DOHH2 (cell line): ENCODE results near the gene SDCBP2.

Source experiments
- H3F3A ChIP-seq: fragments of 200-600 bp; sonication (generic), shearing (Covaris generic); 2 replicates; pipeline ENCODE4 v1.6.0; 2016; ENCODE audit warnings: antibody characterized with exemption, mild to moderate bottlenecking; ENCODE audit not compliant: control insufficient read depth, insufficient read depth
- H3K27ac ChIP-seq: fragments of 200-600 bp; sonication (generic); 2 replicates; pipeline ENCODE4 v1.5.1; 2014; ENCODE audit warnings: low read depth, mild to moderate bottlenecking, low read length, moderate library complexity
- H3K27me3 ChIP-seq: fragments of 200-600 bp; sonication (generic); 2 replicates; pipeline ENCODE4 v1.6.1; 2014; ENCODE audit warnings: mild to moderate bottlenecking, low read length, mixed read lengths; ENCODE audit not compliant: control insufficient read depth
- H3K36me3 ChIP-seq: fragments of 200-600 bp; sonication (generic); 2 replicates; pipeline ENCODE4 v1.6.1; 2014; ENCODE audit warnings: mild to moderate bottlenecking, low read length, moderate library complexity, mixed read lengths; ENCODE audit not compliant: control insufficient read depth
- H3K4me1 ChIP-seq: fragments of 200-600 bp; sonication (generic); 2 replicates; pipeline ENCODE4 v1.6.1; 2014; ENCODE audit warnings: mild to moderate bottlenecking, low read length, mixed read lengths; ENCODE audit not compliant: control insufficient read depth
- H3K4me2 ChIP-seq: fragments of 200-600 bp; sonication (generic); 2 replicates; pipeline ENCODE4 v1.6.0; 2014; ENCODE audit warnings: mild to moderate bottlenecking, low read length, moderate library complexity
- H3K4me3 ChIP-seq: fragments of 200-600 bp; sonication (generic); 2 replicates; pipeline ENCODE4 v1.5.1; 2014; ENCODE audit warnings: mild to moderate bottlenecking, low read length, mixed read lengths
- H3K79me2 ChIP-seq: fragments of 200-600 bp; sonication (generic); 2 replicates; pipeline ENCODE4 v1.6.1; 2014; ENCODE audit warnings: mild to moderate bottlenecking, low read length, mixed read lengths; ENCODE audit not compliant: control insufficient read depth
- H3K9me2 ChIP-seq: fragments of 200-600 bp; sonication (generic); replicated peaks from 2 replicates; pipeline ENCODE4 v1.6.1; 2014; ENCODE audit warnings: mild to moderate bottlenecking, low read length, mixed read lengths; ENCODE audit not compliant: control insufficient read depth
- H3K9me3 ChIP-seq: fragments of 200-600 bp; sonication (generic); 2 replicates; pipeline ENCODE4 v1.6.1; 2014; ENCODE audit warnings: antibody characterized with exemption, low read length, mixed read lengths; ENCODE audit not compliant: control insufficient read depth, insufficient read depth
- H4K20me1 ChIP-seq: fragments of 200-600 bp; sonication (generic); 2 replicates; pipeline ENCODE4 v1.6.0; 2014; ENCODE audit warnings: low read depth, mild to moderate bottlenecking, antibody characterized with exemption, low read length, moderate library complexity; ENCODE audit not compliant: control insufficient read depth, insufficient read depth
- CTCF ChIP-seq: fragments of 200-600 bp; sonication (generic); IDR thresholded peaks from one replicate; pipeline ENCODE4 v1.5.1; 2014; ENCODE audit warnings: antibody characterized with exemption, mild to moderate bottlenecking, low read depth, low read length; ENCODE audit not compliant: poor library complexity, severe bottlenecking
- EZH2phosphoT487 ChIP-seq: fragments of 200-600 bp; sonication (generic); IDR thresholded peaks from 2 replicates; pipeline ENCODE4 v1.6.1; 2017; ENCODE audit warnings: borderline replicate concordance, mild to moderate bottlenecking, antibody characterized with exemption, low read length, moderate library complexity, mixed read lengths

The SDCBP2 gene

DNA sequence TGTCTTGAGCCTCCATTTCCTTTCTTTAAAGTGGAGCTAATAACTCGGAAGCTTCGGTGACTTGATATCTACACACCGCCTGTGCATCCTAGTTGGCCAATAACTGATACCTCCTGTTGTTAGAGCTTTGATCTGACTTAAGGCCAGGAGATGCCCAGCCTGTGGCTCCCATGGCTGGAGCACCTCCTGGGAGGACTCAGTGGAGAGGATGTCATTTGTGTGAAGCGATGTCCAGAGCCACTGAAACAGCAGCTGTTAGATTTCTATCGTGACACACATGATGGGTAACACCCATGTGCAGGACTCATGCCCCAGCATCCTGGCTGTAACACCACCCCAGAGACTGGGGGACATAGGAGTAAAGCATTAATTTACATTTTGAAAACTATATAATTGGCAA, 30.8 kb downstream of the SDCBP2 start:
- TF ChIP-seq CTCF (no peak), EZH2phosphoT487 (no peak)
- no peaks in the 10 kb centered on the region for H3K9me3 ChIP-seq
- H3F3A ChIP-seq: 0 out of 2 replicates have a peak, but pooled peaks cover 2% of the 10 kb centered on the region
- no peaks in the 10 kb centered on the region for H3K27me3 ChIP-seq
- no peak overlapping the region for H3K4me3 ChIP-seq
- H3K4me1 ChIP-seq: no peaks in the 10 kb centered on the region
- no peaks in the 10 kb centered on the region for H3K79me2 ChIP-seq
- no peak overlapping the region for H3K27ac ChIP-seq
- H3K9me2 ChIP-seq: no peaks in the 10 kb centered on the region
- H3K4me2 ChIP-seq: no peak overlapping the region
- H3K36me3 ChIP-seq: no peaks in the 10 kb centered on the region
- no peaks in the 10 kb centered on the region for H4K20me1 ChIP-seq

DNA sequence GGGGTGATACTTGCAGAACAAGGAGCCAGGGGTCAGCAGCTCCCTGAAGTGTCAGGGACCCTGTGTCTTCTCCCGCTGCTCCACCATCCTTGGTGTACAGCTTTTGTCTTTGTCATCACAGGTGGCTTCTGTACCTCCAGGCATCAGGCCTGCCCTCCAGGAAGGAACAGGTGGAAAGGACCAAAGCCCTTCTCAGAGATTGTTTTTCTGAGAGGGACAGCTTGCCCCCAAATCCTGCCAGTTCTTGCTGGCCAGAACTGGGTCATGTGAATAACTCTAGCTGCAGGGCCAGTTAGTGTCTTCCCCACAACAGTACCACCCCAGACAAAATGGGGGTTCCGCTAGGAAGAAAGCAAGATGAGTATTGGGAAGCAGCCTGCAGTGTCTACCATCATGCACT, 31.5 kb downstream of the SDCBP2 start:
- Histone ChIP-seq H3K4me1 (no peaks in the 10 kb centered on the region), H3K9me3 (no peaks in the 10 kb centered on the region), H3K27me3 (no peaks in the 10 kb centered on the region), H3K4me3 (no peak overlapping the region), H3F3A (no peaks in the 10 kb centered on the region), H3K79me2 (no peaks in the 10 kb centered on the region), H4K20me1 (no peaks in the 10 kb centered on the region), H3K4me2 (no peak overlapping the region), H3K9me2 (no peaks in the 10 kb centered on the region), H3K36me3 (no peaks in the 10 kb centered on the region), H3K27ac (no peak overlapping the region)
- no peak for TF ChIP-seq EZH2phosphoT487
- TF ChIP-seq CTCF: no peak

DNA sequence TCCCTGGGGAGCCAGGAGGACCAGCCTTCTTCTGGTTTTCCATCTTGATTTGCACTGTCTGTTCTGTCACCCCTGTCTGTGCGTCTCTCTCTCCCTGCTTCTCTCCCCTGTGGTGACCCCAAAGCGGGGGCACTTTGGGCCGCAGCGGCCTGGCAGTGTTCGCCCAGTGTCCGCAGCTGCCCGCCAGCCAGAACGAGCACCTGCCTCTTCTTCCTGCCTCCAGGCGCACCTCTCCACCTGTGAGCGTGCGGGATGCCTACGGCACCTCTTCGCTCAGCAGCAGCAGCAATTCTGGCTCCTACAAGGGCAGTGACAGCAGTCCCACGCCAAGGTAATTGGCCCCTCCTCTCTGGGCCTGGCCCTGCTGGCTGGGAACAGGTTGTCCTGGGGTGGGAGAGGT, 32.0 kb downstream of the SDCBP2 start:
- no peaks in the 10 kb centered on the region for H3K27me3 ChIP-seq
- H3K27ac ChIP-seq: no peak overlapping the region
- H3K79me2 ChIP-seq: no peaks in the 10 kb centered on the region
- TF ChIP-seq CTCF: no peak
- TF ChIP-seq EZH2phosphoT487: no peak
- no peak overlapping the region for H3K4me2 ChIP-seq
- no peaks in the 10 kb centered on the region for H3K4me1 ChIP-seq
- H3K9me3 ChIP-seq: no peaks in the 10 kb centered on the region
- no peaks in the 10 kb centered on the region for H3K9me2 ChIP-seq
- no peaks in the 10 kb centered on the region for H3K36me3 ChIP-seq
- H4K20me1 ChIP-seq: no peaks in the 10 kb centered on the region
- H3F3A ChIP-seq: no peaks in the 10 kb centered on the region
- H3K4me3 ChIP-seq: no peak overlapping the region

DNA sequence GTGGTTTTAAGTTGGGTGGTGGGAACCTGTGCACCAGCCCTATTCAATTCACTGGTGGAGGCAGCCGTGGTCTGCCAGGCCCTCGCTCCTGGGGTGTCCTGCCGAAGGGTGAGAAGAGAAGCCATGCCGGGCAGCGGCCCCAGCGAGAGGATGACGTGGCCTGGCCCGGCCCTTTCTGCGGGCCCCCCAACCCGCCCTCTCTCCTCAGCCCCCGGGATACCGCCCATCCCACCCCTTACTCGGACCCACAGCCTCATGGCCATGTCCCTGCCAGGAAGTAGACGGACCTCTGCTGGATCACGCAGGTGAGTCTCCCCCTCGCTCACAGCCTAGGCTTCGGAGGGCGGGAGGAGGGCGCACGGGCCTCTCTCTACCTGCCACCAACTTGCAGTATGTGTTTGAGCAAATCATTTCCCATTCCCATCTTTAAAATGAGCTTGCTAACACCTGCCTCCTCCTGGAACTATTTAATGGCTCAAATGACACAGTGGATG, 32.8 kb downstream of the SDCBP2 start:
- Histone ChIP-seq H3K27me3 (peaks cover 3% of the 10 kb centered on the region; the same call in 1 of the 2 replicates), H3K4me2 (no peak overlapping the region), H4K20me1 (no peaks in the 10 kb centered on the region), H3K79me2 (no peaks in the 10 kb centered on the region), H3F3A (no peaks in the 10 kb centered on the region), H3K27ac (no peak overlapping the region), H3K36me3 (no peaks in the 10 kb centered on the region), H3K9me2 (no peaks in the 10 kb centered on the region), H3K4me1 (no peaks in the 10 kb centered on the region), H3K4me3 (no peak overlapping the region), H3K9me3 (no peaks in the 10 kb centered on the region)
- TF ChIP-seq CTCF (no peak), EZH2phosphoT487 (no peak)
